GM10266 (cell line): Measurements from ENCODE around the gene SORBS1.

Experiments
- DNase-seq: peaks from one replicate; pipeline ENCODE4 v3.0.0; 2012; ENCODE audit errors: extremely low spot score
- CTCF ChIP-seq: IDR thresholded peaks from 2 replicates; pipeline ENCODE4 v1.5.1; 2012; ENCODE audit warnings: mild to moderate bottlenecking, low read depth; ENCODE audit not compliant: control insufficient read depth, insufficient read depth; ENCODE audit errors: missing control alignments

The SORBS1 gene

GRCh38 chr10:95437669-95438068 lies 123.5 kb downstream of the SORBS1 start:
- TF ChIP-seq CTCF = no peak
- no peak for DNase-seq

- TF ChIP-seq CTCF = no peak
- no peak for DNase-seq
Observed at GRCh38 chr10:95435548-95436279, 125.5 kb downstream of the SORBS1 start.

- no peak for DNase-seq
Observed at GRCh38 chr10:95434583-95434982, 126.6 kb downstream of the SORBS1 start.

GRCh38 chr10:95431900-95432342 lies 129.2 kb downstream of the SORBS1 start:
- DNase-seq = peak; percentile 25
- TF ChIP-seq CTCF = no peak

More at GRCh38 chr10:95434583-95434982, 126.6 kb downstream of the SORBS1 start:
- no peak for TF ChIP-seq CTCF

GRCh38 chr10:95430231-95430951 lies 130.8 kb downstream of the SORBS1 start:
- TF ChIP-seq CTCF = peak; percentile 94
- DNase-seq = peak; percentile 74

- TF ChIP-seq CTCF = peak; percentile 8
- no peak for DNase-seq
Observed at GRCh38 chr10:95429639-95430038, 131.5 kb downstream of the SORBS1 start.

- no peak for DNase-seq
- no peak for TF ChIP-seq CTCF
Observed at GRCh38 chr10:95428701-95429100, 132.5 kb downstream of the SORBS1 start.
